H9 (cell line): ENCODE measurements around the gene THBS3. TPM values are rescaled to one million over a fixed set of nuclear protein-coding genes. Genes with fewer than 3 reads are reported as not detected.

Experiments
- DNase-seq: peaks from one replicate; pipeline ENCODE4 v3.0.0-alpha.2; 2017
- H2AFZ ChIP-seq: one replicate; pipeline ENCODE4 v1.6.1; 2013; ENCODE audit warnings: mild to moderate bottlenecking, low read length, control low read depth, moderate library complexity
- H2AK5ac ChIP-seq: 2 replicates; pipeline ENCODE4 v1.6.1; 2013; ENCODE audit warnings: low read length, control low read depth, mixed read lengths; ENCODE audit not compliant: insufficient read length
- H2BK120ac ChIP-seq: one replicate; pipeline ENCODE4 v1.6.1; 2013; ENCODE audit warnings: low read depth, mild to moderate bottlenecking, low read length, control low read depth, inconsistent platforms; ENCODE audit not compliant: poor library complexity, severe bottlenecking
- H2BK12ac ChIP-seq: 2 replicates; pipeline ENCODE4 v1.6.1; 2013; ENCODE audit warnings: low read length, control low read depth, mixed read lengths, low read depth; ENCODE audit not compliant: insufficient read length
- H2BK15ac ChIP-seq: 2 replicates; pipeline ENCODE4 v1.6.1; 2013; ENCODE audit warnings: low read depth, low read length, control low read depth
- H2BK20ac ChIP-seq: one replicate; pipeline ENCODE4 v1.6.1; 2013; ENCODE audit warnings: low read depth, mild to moderate bottlenecking, low read length, control low read depth, inconsistent platforms; ENCODE audit not compliant: poor library complexity, severe bottlenecking
- H2BK5ac ChIP-seq: 2 replicates; pipeline ENCODE4 v1.6.1; 2013; ENCODE audit warnings: low read length, control low read depth, mixed read lengths; ENCODE audit not compliant: insufficient read length
- H3K14ac ChIP-seq: 2 replicates; pipeline ENCODE4 v1.6.1; 2013; ENCODE audit warnings: low read length, control low read depth; ENCODE audit not compliant: insufficient read depth
- H3K18ac ChIP-seq: 2 replicates; pipeline ENCODE4 v1.6.1; 2013; ENCODE audit warnings: low read depth, mild to moderate bottlenecking, mixed read lengths, low read length, control low read depth; ENCODE audit not compliant: insufficient read length
- H3K23ac ChIP-seq: 2 replicates; pipeline ENCODE4 v1.6.1; 2013; ENCODE audit warnings: low read length, control low read depth, mixed read lengths, low read depth; ENCODE audit not compliant: insufficient read length
- H3K23me2 ChIP-seq: 2 replicates; pipeline ENCODE4 v1.6.1; 2013; ENCODE audit warnings: low read depth, mild to moderate bottlenecking, mixed read lengths, low read length, control low read depth; ENCODE audit not compliant: insufficient read length, poor library complexity, severe bottlenecking
- H3K27ac ChIP-seq: 2 replicates; pipeline ENCODE4 v1.5.1; 2013; ENCODE audit warnings: low read length, control low read depth, mixed read lengths, low read depth; ENCODE audit not compliant: insufficient read length
- H3K27me3 ChIP-seq: 2 replicates; pipeline ENCODE4 v1.6.1; 2013; ENCODE audit warnings: low read length, control low read depth, inconsistent platforms; ENCODE audit not compliant: insufficient read depth
- H3K4ac ChIP-seq: 2 replicates; pipeline ENCODE4 v1.6.1; 2013; ENCODE audit warnings: low read depth, mild to moderate bottlenecking, control low read depth, inconsistent platforms, low read length, moderate library complexity
- H3K4me1 ChIP-seq: 2 replicates; pipeline ENCODE4 v1.6.1; 2013; ENCODE audit warnings: low read length, control low read depth, inconsistent platforms; ENCODE audit not compliant: insufficient read depth
- H3K4me2 ChIP-seq: 2 replicates; pipeline ENCODE4 v1.6.1; 2013; ENCODE audit warnings: low read length, control low read depth, mixed read lengths; ENCODE audit not compliant: insufficient read length, insufficient read depth
- H3K56ac ChIP-seq: 2 replicates; pipeline ENCODE4 v1.6.1; 2013; ENCODE audit warnings: low read depth, mild to moderate bottlenecking, mixed read lengths, low read length, control low read depth; ENCODE audit not compliant: insufficient read length
- H3K79me1 ChIP-seq: 2 replicates; pipeline ENCODE4 v1.6.1; 2013; ENCODE audit warnings: low read depth, mild to moderate bottlenecking, moderate library complexity, low read length, control low read depth, inconsistent platforms; ENCODE audit not compliant: insufficient read depth, poor library complexity, severe bottlenecking
- H3K79me2 ChIP-seq: 2 replicates; pipeline ENCODE4 v1.6.1; 2013; ENCODE audit warnings: low read length, control low read depth, inconsistent platforms; ENCODE audit not compliant: insufficient read depth
- H3K9ac ChIP-seq: 2 replicates; pipeline ENCODE4 v1.6.1; 2013; ENCODE audit warnings: low read length, control low read depth, mixed read lengths; ENCODE audit not compliant: insufficient read length; ENCODE audit errors: extremely low read depth
- H3K9me3 ChIP-seq: one replicate; pipeline ENCODE4 v1.6.1; 2013; ENCODE audit warnings: low read depth, low read length, inconsistent platforms; ENCODE audit not compliant: control insufficient read depth
- H3T11ph ChIP-seq: one replicate; pipeline ENCODE4 v1.6.1; 2013; ENCODE audit warnings: mild to moderate bottlenecking, low read length, control low read depth, inconsistent platforms
- H4K20me1 ChIP-seq: one replicate; pipeline ENCODE4 v1.6.1; 2013; ENCODE audit not compliant: control insufficient read depth, insufficient read length, insufficient read depth
- H4K5ac ChIP-seq: 2 replicates; pipeline ENCODE4 v1.6.1; 2013; ENCODE audit warnings: low read depth, mild to moderate bottlenecking, mixed read lengths, low read length, control low read depth; ENCODE audit not compliant: insufficient read length
- H4K8ac ChIP-seq: replicated peaks from 2 replicates; pipeline ENCODE4 v1.6.1; 2013; ENCODE audit warnings: low read length, control low read depth, mixed read lengths, low read depth; ENCODE audit not compliant: insufficient read length
- H4K91ac ChIP-seq: 2 replicates; pipeline ENCODE4 v1.6.1; 2013; ENCODE audit warnings: low read depth, mild to moderate bottlenecking, moderate library complexity, mixed read lengths, low read length, control low read depth; ENCODE audit not compliant: insufficient read length
- H3K27ac Mint-ChIP-seq, 3 experiments: 2 replicates in 2 of 3; 3 replicates in 1 of 3; pipeline ENCODE4 v1.8.0; 2020 to 2021; ENCODE audit warnings: mixed read lengths in 3 of 3, mild to moderate bottlenecking in 1 of 3, moderate library complexity in 1 of 3
- H3K27me3 Mint-ChIP-seq: 2 replicates; pipeline ENCODE4 v1.8.0; 2021; ENCODE audit warnings: low read depth, mild to moderate bottlenecking, moderate library complexity, mixed read lengths
- H3K36me3 Mint-ChIP-seq, 3 experiments: 2 replicates in 2 of 3; 3 replicates in 1 of 3; pipeline ENCODE4 v1.8.0; 2020 to 2021; ENCODE audit warnings: low read depth in 3 of 3, mixed read lengths in 3 of 3; ENCODE audit not compliant: insufficient read depth in 1 of 3
- H3K4me1 Mint-ChIP-seq, 2 experiments: 2 replicates each; pipeline ENCODE4 v1.8.0; 2020; ENCODE audit warnings: mixed read lengths in 2 of 2
- H3K4me3 Mint-ChIP-seq, 2 experiments: 2 replicates in 1 of 2; 3 replicates in 1 of 2; pipeline ENCODE4 v1.8.0; 2020 to 2021; ENCODE audit warnings: mild to moderate bottlenecking in 2 of 2, mixed read lengths in 2 of 2, moderate library complexity in 1 of 2
- H3K9me3 Mint-ChIP-seq, 2 experiments: 2 replicates in 1 of 2; 3 replicates in 1 of 2; pipeline ENCODE4 v1.8.0; 2020; ENCODE audit warnings: mild to moderate bottlenecking in 2 of 2, mixed read lengths in 2 of 2, moderate library complexity in 1 of 2
- WGBS: extraction: QIAGEN DNeasy Blood & Tissue Kit; methylation state at CpG from one replicate; pipeline ENCODE4 v1.1.7; 2013; ENCODE audit warnings: missing lambda C conversion rate, low lambda C conversion rate, mixed read lengths; ENCODE audit not compliant: insufficient read length; ENCODE audit errors: extremely low coverage; 5-methylcytosine and 5-hydroxymethylcytosine counted together
- total RNA-seq: library from RNA; stranded (reverse); gene quantifications from 2 replicates; pipeline ENCODE4 v1.2.1, GENCODE V29; 2021
- TF ChIP-seq, protein P1 (sequence below): fragments of 200-600 bp; sonication (generic); conservative IDR thresholded peaks from 3 replicates; pipeline ENCODE4 v1.8.0; 2021; ENCODE audit warnings: antibody characterized with exemption, mild to moderate bottlenecking

Gene THBS3
- total RNA-seq, 1 experiment from 2014 or later = 5.9 TPM

- no peak overlapping the region for H4K8ac ChIP-seq
- no peak overlapping the region for H4K5ac ChIP-seq
- no peaks in the 10 kb centered on the region for H3K79me2 ChIP-seq
- Mint-ChIP-seq H3K9me3 (no peaks in the 10 kb centered on the region), H3K4me3 (no peak overlapping the region), H3K27ac (peak overlapping the region in 1 of 3 experiments; percentile 39; a peak in 2 of 7 replicates), H3K4me1 (peaks cover 11 to 25% of the 10 kb centered on the region in 2 experiments), H3K27me3 (no peaks in the 10 kb centered on the region; the same call in none of the 2 replicates), H3K36me3 (peaks cover 38 to 64% (median 57%) of the 10 kb centered on the region in 3 experiments)
- H3K27me3 ChIP-seq = no peaks in the 10 kb centered on the region
- H3K9ac ChIP-seq = no peak overlapping the region
- H3K4me1 ChIP-seq = no peaks in the 10 kb centered on the region
- no peak overlapping the region for H2BK12ac ChIP-seq
- H3K4me2 ChIP-seq = no peak overlapping the region
- no peaks in the 10 kb centered on the region for H4K20me1 ChIP-seq
- H2BK20ac ChIP-seq = no peak overlapping the region
- peaks cover 10% of the 10 kb centered on the region for H3K23me2 ChIP-seq
- H3K27ac ChIP-seq = no peak overlapping the region
- H3K14ac ChIP-seq = no peak overlapping the region
- H3K4ac ChIP-seq = no peak overlapping the region
- no peak overlapping the region for H2BK15ac ChIP-seq
- WGBS = no CpG with 5 or more reads among the region's 30 CpGs
- H3K79me1 ChIP-seq = no peaks in the 10 kb centered on the region
- no peak overlapping the region for H3K18ac ChIP-seq
- H3T11ph ChIP-seq = no peak overlapping the region
- H3K9me3 ChIP-seq = no peaks in the 10 kb centered on the region
- DNase-seq = no peak
- H3K56ac ChIP-seq = no peak overlapping the region
- H2AK5ac ChIP-seq = no peak overlapping the region
- no peak overlapping the region for H2BK5ac ChIP-seq
- no peak overlapping the region for H3K23ac ChIP-seq
- no peak overlapping the region for H4K91ac ChIP-seq
- TF ChIP-seq, protein P1, sequence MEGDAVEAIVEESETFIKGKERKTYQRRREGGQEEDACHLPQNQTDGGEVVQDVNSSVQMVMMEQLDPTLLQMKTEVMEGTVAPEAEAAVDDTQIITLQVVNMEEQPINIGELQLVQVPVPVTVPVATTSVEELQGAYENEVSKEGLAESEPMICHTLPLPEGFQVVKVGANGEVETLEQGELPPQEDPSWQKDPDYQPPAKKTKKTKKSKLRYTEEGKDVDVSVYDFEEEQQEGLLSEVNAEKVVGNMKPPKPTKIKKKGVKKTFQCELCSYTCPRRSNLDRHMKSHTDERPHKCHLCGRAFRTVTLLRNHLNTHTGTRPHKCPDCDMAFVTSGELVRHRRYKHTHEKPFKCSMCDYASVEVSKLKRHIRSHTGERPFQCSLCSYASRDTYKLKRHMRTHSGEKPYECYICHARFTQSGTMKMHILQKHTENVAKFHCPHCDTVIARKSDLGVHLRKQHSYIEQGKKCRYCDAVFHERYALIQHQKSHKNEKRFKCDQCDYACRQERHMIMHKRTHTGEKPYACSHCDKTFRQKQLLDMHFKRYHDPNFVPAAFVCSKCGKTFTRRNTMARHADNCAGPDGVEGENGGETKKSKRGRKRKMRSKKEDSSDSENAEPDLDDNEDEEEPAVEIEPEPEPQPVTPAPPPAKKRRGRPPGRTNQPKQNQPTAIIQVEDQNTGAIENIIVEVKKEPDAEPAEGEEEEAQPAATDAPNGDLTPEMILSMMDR = no peak
- no peak overlapping the region for H2AFZ ChIP-seq
- H2BK120ac ChIP-seq = no peak overlapping the region
Observed at GRCh38 chr1:155178441-155179111, 29.1 kb downstream of the THBS3 start.
